HepG2 (cell line): ENCODE data around the gene NDUFS1. TPM values are rescaled to one million over a fixed set of nuclear protein-coding genes. Genes with fewer than 3 reads are reported as not detected.

Experiments
- ARID3A ChIP-seq: IDR thresholded peaks from 2 replicates; pipeline ENCODE4 v1.6.1; 2012; ENCODE audit warnings: low read depth, low read length, improper control_type of control experiment
- ATF3 ChIP-seq: sonication (generic); formaldehyde crosslinking; IDR thresholded peaks from 2 replicates; pipeline ENCODE4 v1.4.0; 2020; ENCODE audit warnings: missing genetic modification reagents
- BRCA1 ChIP-seq: sonication (generic); formaldehyde crosslinking; IDR thresholded peaks from 2 replicates; pipeline ENCODE4 v1.4.0; 2020; ENCODE audit warnings: missing genetic modification reagents
- CENPT ChIP-seq: sonication (generic); formaldehyde crosslinking; IDR thresholded peaks from 2 replicates; pipeline ENCODE4 v1.8.0; 2022; ENCODE audit warnings: low read depth, mild to moderate bottlenecking, moderate library complexity, missing genetic modification reagents
- HCFC1 ChIP-seq: fragments of 150-350 bp; IDR thresholded peaks from 2 replicates; pipeline ENCODE4 v1.6.1; 2014; ENCODE audit warnings: low read depth, low read length
- IRX3 ChIP-seq: sonication (generic); formaldehyde crosslinking; IDR thresholded peaks from 2 replicates; pipeline ENCODE4 v1.8.1; 2023; ENCODE audit warnings: mild to moderate bottlenecking, low read depth, missing genetic modification reagents, borderline replicate concordance
- KLF13 ChIP-seq: sonication (generic); formaldehyde crosslinking; IDR thresholded peaks from 2 replicates; pipeline ENCODE4 v1.4.0; 2020; ENCODE audit warnings: mild to moderate bottlenecking, missing genetic modification reagents
- KMT2A ChIP-seq: sonication (generic); formaldehyde crosslinking; IDR thresholded peaks from 2 replicates; pipeline ENCODE4 v1.4.0; 2020; ENCODE audit warnings: missing genetic modification reagents
- NFE2 ChIP-seq: sonication (generic); formaldehyde crosslinking; IDR thresholded peaks from 2 replicates; pipeline ENCODE4 v1.4.0; 2020; ENCODE audit warnings: missing genetic modification reagents
- RBFOX2 ChIP-seq: fragments of 200-400 bp; formaldehyde crosslinking; IDR thresholded peaks from 2 replicates; pipeline ENCODE4 v1.6.1; 2017; ENCODE audit warnings: low read depth, mild to moderate bottlenecking, low read length
- TEF ChIP-seq: sonication (generic); formaldehyde crosslinking; IDR thresholded peaks from 2 replicates; pipeline ENCODE4 v1.5.0; 2020; ENCODE audit warnings: missing genetic modification reagents
- THYN1 ChIP-seq: sonication (generic); formaldehyde crosslinking; IDR thresholded peaks from 2 replicates; pipeline ENCODE4 v1.8.1; 2023; ENCODE audit warnings: low read depth, mild to moderate bottlenecking, moderate library complexity, missing genetic modification reagents, borderline replicate concordance
- UBTF ChIP-seq: sonication (generic); formaldehyde crosslinking; IDR thresholded peaks from 2 replicates; pipeline ENCODE4 v1.4.0; 2020; ENCODE audit warnings: mild to moderate bottlenecking, missing genetic modification reagents
- USF2 ChIP-seq, 2 experiments: sonication (generic) in 1 of 2; formaldehyde crosslinking in 1 of 2; IDR thresholded peaks; 2 replicates each; pipeline versions ENCODE4 v1.5.1 to v1.6.1; 2011 to 2020; ENCODE audit warnings: borderline replicate concordance in 1 of 2, low read depth in 1 of 2, low read length in 1 of 2, mild to moderate bottlenecking in 1 of 2, missing genetic modification reagents in 1 of 2, moderate library complexity in 1 of 2
- YEATS2 ChIP-seq: sonication (generic); formaldehyde crosslinking; IDR thresholded peaks from 2 replicates; pipeline ENCODE4 v1.4.0; 2020; ENCODE audit warnings: missing genetic modification reagents, borderline replicate concordance
- ZNF451 ChIP-seq: sonication (generic); formaldehyde crosslinking; IDR thresholded peaks from 2 replicates; pipeline ENCODE4 v1.5.0; 2020; ENCODE audit warnings: mild to moderate bottlenecking, missing genetic modification reagents
- ZNF558 ChIP-seq: sonication (generic); formaldehyde crosslinking; IDR thresholded peaks from 2 replicates; pipeline ENCODE4 v1.9.0; 2022; ENCODE audit warnings: mild to moderate bottlenecking, missing genetic modification reagents, borderline replicate concordance
- ZNF703 ChIP-seq: sonication (generic); formaldehyde crosslinking; IDR thresholded peaks from 2 replicates; pipeline ENCODE4 v1.5.1; 2020; ENCODE audit warnings: missing genetic modification reagents, mild to moderate bottlenecking, moderate library complexity, borderline replicate concordance
- polyA plus RNA-seq, 8 experiments: library from polyadenylated mRNA; depleted of rRNA in 3 of 8; stranded (reverse) in 7 of 8; unstranded in 1 of 8; fragments of >200 nt; fragmentation: Illumina TruSeq in 4 of 8; extraction: Trizol in 4 of 8; gene quantifications; 2 replicates each; pipeline versions ENCODE4 v1.2.1 to v1.2.3, GENCODE V29; 2011 to 2016; ENCODE audit warnings: low read depth in 4 of 8, missing spikeins in 1 of 8, mixed read lengths in 1 of 8; ENCODE audit not compliant: insufficient read depth in 1 of 8
- total RNA-seq, 5 experiments: library from RNA; depleted of rRNA; stranded (reverse); fragments of >200 nt; fragmentation: Illumina TruSeq; extraction: Trizol; gene quantifications; 2 replicates each; pipeline ENCODE4 v1.2.3, GENCODE V29; 2016; ENCODE audit warnings: low read depth in 1 of 5

The NDUFS1 gene
- total and polyA plus RNA-seq, 2 of the 13 experiments (the other 11 are each of a cell fraction or from before 2014, with no cell fraction given): 139 to 242 TPM

- no peak for TF ChIP-seq USF2 (IDR thresholded peaks at IDR 0.05; ENCODE audit: low read depth, low read length)
- TF ChIP-seq USF2 (CRISPR knock-in tag; IDR thresholded peaks at IDR 0.05; ENCODE audit: borderline replicate concordance): no peak
- TF ChIP-seq UBTF: 0 out of 2 replicates have a peak, but pooled peaks have one; percentile 18
- no peak for TF ChIP-seq ATF3 (CRISPR knock-in tag)
- TF ChIP-seq BRCA1 (CRISPR knock-in tag): no peak
- no peak for TF ChIP-seq ZNF451
- TF ChIP-seq HCFC1: no peak
- TF ChIP-seq YEATS2: no peak
- no peak for TF ChIP-seq NFE2 (CRISPR knock-in tag)
- TF ChIP-seq KLF13 (CRISPR knock-in tag): no peak
- no peak for TF ChIP-seq ARID3A
- TF ChIP-seq THYN1: no peak
- no peak; the same call in 1 of the 2 replicates for TF ChIP-seq TEF (CRISPR knock-in tag)
- TF ChIP-seq CENPT (CRISPR knock-in tag): 0 out of 2 replicates have a peak, but pooled peaks have one; percentile 31
- TF ChIP-seq KMT2A (CRISPR knock-in tag): no peak; the same call in 1 of the 2 replicates
- TF ChIP-seq IRX3 (CRISPR knock-in tag): no peak
- TF ChIP-seq ZNF703 (CRISPR knock-in tag): no peak
- 0 out of 2 replicates have a peak, but pooled peaks have one; percentile 48 for TF ChIP-seq ZNF558 (CRISPR knock-in tag)
- peak; percentile 72 for TF ChIP-seq RBFOX2
Measured at GRCh38 chr2:206084870-206085741, 74.1 kb downstream of the NDUFS1 start (continued).
